ENCODE measurements around the gene FSTL4.

FSTL4 gene

DNA sequence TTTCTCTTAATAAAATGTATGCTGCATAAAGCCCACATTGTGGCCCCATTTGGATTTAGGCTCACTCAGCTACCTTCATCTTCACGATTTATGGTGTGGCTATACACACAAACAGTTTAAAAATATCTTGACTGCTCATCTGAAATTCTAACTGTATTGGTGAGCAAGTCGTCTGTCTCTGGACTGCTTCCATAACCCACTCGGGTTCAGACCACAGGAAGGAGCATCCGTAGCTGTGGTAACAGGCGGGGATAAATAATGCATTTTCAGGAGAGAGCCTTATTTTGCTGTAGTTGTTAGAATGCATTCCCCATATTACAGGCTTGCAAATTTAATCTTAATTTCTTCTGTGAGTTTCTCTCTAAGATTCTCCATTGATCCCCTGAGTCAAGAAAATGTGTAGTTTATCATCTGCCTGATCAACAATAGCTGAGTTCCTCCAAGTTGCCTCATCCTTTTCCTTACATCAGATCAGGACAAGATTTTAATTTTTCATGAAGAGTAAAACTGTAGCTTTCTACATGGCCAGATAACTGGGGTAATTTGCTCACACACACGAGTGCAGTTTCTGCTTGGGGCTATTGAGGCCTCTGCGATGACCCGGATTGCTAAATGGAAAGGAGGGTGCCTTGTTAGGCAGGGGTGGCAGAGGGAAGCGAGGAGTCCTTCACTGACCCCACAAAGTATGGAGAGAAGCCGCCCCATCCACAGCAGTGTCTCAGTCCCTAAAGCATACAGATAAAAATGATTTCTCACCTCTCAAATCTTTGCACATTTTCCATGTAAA is 133.9 kb downstream of the FSTL4 start:
- peak; percentile 14 for DNase-seq (ENCODE audit: low spot score)

DNA sequence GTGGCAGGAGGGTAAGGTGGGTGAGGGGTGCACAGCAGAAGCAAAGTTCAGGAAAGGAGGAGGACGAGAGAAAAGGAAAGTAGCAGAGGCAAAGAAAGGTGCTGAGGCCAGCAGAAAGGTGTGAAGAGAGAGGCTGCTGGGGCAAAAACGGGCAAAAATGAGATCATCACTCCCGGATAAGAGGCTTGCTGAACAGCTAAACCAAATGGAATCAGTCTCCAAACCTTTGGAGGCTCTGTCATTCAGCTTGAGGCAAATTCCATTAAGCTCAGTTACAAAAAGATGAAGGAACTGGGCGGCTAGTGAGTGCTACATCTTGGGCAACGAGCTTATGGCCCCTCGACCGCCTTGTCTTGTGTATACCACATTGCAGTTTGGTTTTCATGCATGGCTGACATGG is 136.4 kb downstream of the FSTL4 start:
- no peak for DNase-seq (ENCODE audit: low spot score)

DNA sequence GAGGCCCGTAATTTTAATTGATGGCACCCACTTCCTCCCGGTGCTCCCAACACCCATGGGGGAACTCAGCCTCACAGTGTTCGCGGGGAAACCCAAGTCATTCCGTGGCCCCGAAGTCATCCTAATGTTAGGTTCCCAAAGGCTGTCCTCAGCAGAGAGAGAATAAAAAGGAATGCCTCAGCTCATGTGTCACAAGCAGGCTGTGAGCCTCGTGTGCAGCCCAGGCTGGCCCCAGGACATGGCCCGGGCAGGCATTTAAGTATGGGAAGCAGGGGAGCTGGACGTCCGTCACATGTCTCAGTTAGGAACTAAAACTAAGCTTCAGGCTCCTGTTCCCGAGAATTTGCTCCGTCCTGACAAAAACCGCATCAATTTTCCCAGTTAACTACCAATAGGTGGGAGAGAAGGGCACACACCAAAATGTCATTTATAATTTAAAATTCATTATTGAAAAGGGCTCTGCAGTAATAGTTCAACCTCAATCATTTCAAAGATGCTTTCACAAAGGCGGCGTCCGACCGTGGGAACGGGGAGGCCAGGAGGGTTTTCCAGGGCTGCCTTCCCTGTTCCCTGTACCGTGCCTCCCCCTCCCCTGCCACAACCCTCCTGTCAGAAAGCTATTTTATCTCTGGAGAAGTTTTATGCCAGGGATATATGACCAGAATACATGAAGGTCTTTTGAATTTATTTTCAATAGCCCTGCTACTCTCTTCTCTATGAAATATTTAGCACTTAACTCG is 137.3 kb downstream of the FSTL4 start:
- no peak for DNase-seq (ENCODE audit: low spot score)

DNA sequence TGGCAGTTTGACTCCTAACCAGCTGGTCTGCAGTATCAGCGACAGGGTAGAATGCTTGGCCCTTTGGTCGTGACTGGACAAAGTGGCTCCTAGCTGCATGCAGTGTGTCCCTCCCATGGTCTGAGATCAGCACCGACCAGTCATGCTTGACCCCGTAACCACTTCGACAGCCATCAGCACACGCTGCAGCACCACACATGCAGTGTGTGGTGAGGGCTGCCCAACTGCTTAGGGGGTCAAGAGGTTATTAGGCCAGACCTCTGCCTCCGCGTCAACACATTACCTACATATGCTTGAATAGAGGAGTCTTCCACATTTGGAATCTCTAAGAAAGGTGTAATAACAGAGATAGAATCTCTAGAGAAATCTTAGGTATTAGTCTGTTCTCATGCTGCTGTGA is 139.1 kb downstream of the FSTL4 start:
- no peak for DNase-seq (ENCODE audit: low spot score)

DNA sequence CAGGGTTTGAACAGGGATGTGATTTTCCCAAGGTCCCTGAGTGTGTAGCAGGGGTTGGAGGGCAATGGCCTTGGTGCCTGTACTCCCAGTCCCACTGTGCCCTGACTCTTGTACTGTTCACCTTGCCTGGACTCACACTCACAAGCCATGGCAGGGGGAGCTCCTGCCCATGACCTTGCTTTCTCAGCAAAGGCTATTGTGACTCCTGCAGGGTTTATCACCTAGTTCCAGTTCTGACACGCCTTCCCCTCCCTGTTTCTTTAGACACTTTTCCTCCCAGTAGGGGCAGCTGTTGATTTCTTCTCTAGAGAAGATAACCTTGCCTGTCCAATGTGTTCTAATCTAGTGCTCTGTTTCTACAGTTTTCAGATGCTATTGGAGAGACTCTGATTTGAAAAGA is 139.5 kb downstream of the FSTL4 start:
- DNase-seq (ENCODE audit: low spot score): no peak

DNA sequence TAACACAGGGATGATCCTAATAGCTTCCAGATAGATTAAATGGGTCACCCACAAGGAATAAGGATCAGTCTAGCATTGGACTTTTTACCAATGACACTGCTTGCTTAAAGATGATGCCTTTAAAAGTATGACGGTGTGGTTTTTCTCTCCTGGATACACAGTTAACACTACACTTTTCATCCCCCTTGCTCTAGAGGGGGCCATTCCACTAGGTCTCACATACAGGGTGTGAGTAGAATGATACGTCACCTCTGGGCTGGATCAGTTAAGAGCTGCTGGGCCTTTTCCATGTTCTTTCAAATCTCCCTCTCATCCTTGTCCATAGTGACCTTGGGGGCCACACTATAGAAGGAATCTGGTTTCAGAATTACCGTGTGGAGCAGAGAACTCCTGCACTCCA is 140.6 kb downstream of the FSTL4 start:
- DNase-seq (ENCODE audit: low spot score): no peak

DNA sequence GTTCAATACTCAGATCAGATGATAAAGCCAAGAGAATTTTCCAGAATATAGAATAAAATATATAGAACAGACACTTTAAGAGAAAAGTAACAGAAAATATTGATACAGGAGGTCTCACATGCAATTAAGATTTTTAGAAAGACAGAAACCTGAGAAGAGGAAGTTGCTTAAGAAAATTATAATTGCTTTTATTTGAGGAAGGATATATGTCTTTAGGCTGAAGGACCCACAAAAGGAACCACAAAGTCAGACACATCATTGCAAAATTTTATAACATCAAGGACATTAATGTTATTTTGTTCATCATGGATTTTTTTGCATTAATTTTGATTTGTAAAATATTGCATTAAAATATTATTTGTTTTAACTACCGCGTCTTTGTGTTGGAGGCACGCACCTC is 141.5 kb downstream of the FSTL4 start:
- no peak for DNase-seq (ENCODE audit: low spot score)

DNA sequence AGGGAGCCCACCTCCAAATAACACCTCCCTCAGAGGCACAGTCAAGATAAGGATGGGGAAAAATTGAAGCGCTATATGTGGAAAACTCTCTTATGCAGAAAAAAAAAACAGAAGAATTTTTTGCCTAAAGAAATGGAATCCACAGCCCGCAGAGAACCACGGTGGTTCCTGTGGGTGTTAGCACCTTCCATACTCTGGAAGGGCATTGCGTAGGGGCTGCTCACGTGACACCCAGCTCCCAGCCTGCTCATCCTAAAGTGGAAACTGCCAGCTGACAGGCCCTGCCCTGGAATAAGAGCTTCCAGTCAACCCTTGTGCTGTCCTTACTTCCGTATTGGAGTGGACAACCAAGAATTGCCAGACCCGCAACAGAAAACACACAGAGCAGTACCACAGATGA is 142.5 kb downstream of the FSTL4 start:
- DNase-seq (ENCODE audit: low spot score): peak; percentile 51

DNA sequence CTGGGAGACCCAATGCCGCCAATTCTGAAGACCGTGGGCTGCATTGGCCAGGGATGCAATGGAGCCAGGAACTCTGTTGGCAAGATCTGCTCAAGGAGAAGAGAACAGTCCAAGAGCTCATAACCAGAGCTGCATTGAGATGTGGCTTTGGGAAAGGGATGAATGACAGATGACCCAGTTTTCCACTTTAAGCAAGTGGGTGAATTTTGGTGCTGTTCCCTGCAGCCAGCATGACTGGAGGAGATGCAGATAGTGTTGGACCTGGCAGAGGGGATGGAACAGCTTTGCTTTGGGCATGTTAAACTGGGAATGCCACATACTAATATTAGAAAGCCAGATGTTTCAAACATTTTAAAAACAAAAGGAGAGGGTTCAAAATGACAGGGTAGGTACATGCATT is 143.1 kb downstream of the FSTL4 start:
- peak; percentile 33 for DNase-seq (ENCODE audit: low spot score)

DNA sequence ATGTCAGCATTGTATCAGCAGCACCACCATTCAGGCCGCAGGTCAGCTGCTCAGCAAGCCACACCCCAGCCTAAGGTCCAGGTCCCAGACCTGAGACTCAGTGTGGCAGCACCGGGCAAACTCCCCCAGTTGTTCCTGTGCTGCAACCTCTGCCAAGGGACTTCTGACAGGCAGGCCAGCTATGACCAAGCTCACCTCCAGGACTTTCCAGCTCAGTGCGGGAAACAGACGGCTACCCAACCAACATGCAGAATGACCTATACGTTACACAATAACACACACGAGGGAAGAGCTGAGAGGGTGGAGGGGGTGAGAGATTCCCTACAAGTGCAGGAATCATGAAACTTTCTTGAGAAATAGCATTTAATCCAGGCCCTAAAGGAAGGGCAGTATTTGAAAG is 143.7 kb downstream of the FSTL4 start:
- DNase-seq (ENCODE audit: low spot score): no peak

DNA sequence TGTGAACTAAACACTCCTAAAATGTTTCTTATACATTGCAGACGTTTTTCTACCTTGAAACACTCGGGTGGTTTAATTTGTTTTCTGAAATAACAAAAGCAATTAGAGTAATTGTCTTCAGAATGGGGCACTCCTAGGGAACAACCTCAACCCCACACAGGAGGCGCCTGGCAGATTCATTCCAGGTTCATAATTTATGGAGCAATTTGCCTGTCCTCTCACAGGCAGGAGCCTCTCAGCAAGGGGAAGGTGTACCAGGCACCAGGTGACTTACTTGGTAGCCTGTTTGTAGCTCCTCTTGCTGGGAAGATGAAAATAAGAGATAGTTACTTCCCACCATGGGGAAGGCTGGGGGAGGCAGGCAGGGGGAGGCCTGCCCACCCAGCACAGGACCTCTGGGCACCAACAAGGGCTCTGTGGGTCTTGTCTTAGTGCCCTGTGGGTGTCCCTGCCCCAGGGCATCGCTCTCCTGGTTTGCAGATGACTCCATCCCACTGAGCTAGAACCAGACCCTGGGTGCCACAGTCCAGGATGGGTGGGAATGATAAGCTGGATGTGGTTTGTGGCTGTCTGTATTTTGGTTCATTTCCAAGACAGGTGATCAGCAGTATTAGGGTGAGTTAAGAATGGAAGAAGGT is 144.4 kb downstream of the FSTL4 start:
- no peak for DNase-seq (ENCODE audit: low spot score)

DNA sequence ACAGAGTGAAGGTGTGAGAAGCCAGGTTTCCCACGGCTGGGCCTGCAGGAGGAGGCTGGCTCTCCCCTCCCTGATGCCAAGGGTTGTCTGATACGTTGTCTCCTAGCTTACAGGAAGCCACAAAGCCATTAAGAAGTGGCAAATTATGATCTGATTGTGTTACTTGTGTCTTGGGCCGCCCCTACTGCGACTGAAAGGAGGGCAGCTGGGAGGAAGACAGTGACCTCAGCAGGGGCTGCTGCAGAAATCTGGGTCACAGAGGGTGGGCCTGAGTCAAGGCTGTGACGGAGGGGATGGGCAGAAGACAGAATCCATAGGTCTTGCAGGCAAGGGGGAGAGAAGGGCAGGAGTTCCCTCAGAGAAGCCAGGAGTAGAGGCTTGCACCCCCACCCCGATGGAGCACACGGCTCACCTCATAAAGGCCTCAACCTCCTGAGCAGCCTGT is 145.0 kb downstream of the FSTL4 start:
- no peak for DNase-seq (ENCODE audit: low spot score)

DNA sequence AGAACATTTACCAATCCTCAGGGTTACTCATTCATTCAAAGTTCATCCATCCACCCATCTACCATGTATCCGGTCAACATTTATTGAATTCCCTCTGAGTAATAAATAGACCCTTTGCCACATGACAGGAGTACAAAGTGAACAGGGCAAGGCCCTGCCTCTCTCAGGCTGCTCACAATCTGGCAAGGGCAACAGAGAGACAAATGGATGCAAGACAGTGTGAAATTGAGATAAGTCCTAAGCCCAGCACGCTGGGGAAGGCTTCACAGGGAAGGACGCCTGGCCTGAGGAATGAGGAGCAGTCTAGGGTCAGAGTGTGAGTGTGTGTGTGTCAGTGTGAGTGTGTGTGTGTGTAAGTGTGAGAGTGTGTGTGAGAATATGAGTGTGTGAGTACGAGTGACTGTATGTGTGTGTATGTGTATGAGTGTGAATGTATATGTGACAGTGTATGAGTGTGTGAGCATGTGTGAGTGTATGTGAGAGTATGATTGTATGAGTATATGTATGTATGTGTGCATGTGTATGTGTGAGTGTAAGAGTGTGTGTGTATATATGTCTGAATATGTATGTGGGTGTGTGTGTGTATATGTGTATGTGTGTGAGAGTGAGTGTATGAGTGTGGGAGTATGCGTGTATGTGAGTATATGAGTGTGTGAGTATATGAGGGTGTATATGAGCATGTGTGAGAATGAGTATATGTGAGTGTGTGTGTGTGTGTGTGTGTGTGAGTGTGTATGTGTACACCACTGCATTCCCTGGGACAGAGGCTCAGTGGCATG is 145.6 kb downstream of the FSTL4 start:
- no peak for DNase-seq (ENCODE audit: low spot score)

DNA sequence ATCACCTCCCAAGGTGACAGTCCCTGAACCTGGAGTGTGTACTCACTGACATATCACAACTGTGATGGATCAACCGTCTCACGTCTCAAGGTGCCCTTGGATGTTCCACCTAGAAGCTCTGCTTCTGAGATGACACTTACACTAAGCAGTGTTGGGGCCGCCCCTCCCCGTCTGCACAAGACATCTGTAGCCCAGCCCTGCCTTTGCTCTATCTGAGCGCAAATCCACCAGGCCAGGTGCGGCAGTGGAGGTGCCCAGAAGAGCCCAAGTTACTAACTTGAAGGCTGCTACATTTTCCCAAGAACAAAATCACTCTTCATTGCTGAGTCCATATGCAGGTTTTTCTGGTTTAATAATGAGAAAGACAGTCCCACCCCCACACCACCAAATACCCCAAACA is 148.3 kb downstream of the FSTL4 start:
- no peak for DNase-seq (ENCODE audit: low spot score)

DNA sequence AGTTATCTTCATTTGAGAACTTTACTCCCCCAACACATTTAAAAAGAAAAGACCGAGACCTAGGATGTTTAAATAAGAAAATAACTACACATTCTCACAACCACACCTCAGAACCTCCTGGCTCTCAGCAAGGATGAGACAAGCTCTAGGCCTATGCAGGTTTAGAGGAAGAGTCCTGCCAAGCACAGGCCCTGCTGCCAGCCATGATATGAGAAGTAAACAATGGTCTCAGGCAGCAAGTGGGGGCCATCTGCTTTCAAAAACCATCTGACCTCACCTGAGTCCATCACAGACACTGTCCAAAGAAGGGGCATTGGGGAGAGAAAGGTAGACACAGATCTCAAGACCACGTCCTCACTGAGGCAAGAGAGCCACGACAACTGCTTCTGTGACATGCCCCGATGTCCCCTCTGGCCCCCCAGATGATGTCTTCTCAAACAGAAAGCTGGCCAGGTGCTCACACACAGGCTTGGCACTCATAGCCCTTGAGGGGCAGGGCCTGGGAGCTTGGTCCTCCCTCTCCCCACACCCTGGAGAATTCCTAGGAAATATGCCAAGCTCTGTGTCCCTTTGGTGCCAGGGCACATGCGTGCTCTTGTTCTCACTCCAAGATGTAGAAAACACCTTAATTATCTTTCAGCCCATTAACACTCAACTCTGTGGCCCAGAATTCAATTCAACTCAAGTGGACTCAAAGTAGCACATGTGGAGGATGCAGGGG is 150.4 kb downstream of the FSTL4 start:
- DNase-seq (ENCODE audit: low spot score): no peak

DNA sequence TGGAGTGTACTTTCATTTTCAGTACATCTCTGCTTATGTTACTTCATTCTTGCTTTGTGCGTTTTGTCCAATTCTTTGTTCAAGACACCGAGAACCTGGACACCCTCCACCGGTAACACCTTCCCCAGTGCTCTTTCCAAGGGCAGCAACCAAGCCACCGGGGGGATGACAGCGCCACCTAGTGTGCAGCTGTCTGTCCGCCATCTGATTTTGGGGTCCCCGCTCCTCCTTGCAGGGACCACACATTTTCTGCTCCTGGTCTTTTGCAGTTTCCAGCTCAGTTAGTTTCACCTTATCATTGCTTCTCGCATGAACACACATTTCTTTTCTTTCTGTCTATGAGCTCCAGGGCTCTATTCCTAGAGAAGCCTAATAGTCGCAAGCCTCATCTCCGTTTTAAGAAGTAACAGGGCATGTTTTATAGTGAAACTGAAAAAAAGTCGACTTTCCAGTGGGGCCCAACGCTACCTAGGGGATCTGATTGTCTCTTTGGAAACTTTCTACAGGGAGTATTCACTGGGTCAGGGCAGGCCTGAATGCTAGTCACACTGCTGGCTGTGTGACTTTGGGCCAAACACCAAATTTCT is 152.1 kb downstream of the FSTL4 start:
- DNase-seq (ENCODE audit: low spot score): no peak

DNA sequence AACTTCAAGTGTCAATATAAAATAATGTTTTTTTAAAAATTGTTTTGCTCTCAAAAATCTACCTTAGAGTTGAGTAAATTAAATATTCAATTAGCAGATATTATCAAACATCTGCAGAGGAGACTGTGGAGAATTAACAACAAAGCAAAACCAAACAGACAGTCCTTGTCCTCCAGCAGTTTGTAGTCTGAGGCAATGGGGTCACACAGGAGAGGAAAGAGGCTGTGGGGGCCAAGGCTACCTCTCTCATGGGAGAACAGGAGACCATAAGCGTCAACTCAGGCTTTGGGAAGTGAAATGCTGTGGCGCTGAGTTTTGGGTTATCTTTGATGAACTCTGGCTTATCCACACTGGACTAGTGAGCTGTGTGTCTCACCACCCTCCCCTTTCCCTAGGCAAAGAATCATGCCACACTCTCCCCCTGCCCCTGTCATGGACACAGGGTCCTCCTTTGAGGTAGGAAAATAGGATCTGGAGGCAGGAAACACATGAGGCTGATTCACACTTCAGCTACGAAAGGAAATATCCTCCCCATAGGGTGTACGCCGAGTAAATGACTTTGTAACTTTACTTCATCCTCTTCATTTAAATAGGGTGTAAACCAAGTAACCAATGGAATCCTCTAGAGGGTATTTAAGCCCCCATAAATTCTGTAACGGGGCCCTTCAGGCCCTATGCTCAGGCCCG is 152.7 kb downstream of the FSTL4 start:
- DNase-seq (ENCODE audit: low spot score): peak; percentile 18

DNA sequence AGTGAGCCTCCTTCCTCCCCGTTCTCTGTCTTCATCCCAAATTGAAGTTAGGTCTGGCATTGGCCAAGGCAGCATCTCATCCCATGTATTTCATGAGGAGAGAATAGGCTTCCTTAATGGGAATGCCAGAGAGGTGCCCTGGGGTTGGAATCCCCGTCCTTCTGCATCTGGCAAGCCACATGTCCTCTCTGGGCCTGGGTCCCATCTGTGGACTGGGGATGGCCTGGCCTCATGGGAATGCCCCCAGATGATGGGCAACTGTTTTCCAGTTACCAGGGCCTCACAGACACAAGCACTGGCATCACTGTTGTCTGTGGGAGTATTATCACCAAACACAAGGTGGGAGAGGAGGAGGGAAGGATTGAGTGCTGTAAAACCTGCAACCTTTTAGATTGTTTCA is 153.9 kb downstream of the FSTL4 start:
- DNase-seq (ENCODE audit: low spot score): peak; percentile 18

DNA sequence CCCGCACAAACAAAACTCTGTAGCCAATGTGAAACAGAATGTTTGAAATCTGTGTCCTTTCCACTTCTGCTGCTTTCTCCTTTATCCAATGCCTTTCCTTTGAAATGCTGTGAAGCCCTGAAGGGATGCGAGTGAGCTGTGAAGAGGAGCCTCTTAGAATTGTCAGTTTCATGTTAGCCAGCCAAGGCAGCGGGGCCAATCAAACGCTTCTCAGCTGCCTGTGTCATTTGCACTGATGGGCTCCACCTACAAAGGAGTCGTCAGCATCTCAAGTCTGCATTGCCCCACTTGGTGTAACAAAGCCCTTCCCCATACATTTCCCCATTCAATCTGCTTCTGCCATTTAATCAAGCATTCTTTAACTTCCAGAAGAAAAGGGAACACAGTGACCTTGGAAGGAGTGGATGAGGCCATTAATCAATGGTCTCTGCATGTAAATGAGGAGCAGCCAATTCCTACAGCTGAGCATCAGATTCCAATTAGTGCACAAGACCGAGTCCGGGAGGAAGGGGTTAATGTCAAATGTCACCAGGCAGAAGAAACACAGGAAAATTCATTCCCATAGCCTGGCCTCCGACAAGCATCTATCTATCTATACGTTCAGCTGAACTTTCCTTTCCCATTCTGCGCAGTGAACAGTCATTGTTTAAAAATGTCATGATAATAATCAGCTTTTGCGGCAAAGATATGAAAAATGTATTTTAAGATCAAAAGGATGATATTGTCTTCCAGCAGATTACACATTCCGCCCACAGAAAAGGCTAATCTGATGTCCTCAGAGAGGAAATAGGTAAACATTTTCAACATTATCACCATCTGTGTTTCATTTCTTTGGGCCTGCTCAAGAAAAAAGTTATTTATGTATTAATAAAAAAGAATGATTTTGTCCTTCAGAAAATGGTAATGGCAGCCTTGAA is 154.6 kb downstream of the FSTL4 start:
- peak; percentile 25 for DNase-seq (ENCODE audit: low spot score)

Measured in left forelimb (tissue), 1 donor.